Measurements from ENCODE around the gene UFSP1. TPM values are rescaled to one million over a fixed set of nuclear protein-coding genes. Genes with fewer than 3 reads are reported as not detected.

The UFSP1 gene
- total and polyA plus RNA-seq, 2 of the 13 experiments (the other 11 are each of a cell fraction or from before 2014, with no cell fraction given): 0.65 to 3.3 TPM

DNA sequence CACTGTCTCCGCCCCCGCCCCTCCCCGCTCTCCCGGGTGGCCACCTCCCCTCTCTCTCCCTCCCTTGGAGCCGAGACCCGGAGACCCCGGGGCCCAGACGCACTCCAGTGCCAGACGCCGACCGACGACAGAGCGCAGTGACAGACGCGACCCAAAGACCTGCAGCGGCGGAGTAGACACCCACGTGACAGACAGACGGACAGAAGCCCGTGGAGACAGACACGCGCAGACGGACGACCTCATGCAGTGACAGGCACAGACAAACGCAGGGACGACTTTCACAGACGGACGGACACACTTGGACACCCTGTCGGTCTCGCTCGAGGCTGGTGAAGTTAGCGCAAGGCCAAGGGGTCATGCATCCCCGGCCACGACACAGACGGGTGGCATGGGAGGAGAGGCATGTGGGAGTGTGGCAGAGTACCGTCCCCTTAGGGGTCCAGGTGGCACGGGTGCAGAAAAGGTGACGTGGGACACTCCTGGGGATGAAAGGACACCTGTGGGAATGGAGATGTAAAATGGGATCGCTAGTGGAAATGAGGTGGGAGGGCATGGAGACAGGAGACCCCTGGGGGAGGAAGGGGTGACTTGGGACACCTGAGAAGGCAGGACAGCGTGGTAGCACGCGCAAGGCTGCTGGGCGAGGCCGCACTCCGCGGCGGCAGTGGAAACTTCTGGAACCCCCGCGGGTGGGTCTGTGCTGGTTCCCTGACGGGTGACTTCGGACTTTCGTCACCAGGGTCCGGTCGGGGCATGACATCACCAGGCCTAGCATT is 6.6 kb upstream of the UFSP1 start (continued):
- TF ChIP-seq, protein P1, sequence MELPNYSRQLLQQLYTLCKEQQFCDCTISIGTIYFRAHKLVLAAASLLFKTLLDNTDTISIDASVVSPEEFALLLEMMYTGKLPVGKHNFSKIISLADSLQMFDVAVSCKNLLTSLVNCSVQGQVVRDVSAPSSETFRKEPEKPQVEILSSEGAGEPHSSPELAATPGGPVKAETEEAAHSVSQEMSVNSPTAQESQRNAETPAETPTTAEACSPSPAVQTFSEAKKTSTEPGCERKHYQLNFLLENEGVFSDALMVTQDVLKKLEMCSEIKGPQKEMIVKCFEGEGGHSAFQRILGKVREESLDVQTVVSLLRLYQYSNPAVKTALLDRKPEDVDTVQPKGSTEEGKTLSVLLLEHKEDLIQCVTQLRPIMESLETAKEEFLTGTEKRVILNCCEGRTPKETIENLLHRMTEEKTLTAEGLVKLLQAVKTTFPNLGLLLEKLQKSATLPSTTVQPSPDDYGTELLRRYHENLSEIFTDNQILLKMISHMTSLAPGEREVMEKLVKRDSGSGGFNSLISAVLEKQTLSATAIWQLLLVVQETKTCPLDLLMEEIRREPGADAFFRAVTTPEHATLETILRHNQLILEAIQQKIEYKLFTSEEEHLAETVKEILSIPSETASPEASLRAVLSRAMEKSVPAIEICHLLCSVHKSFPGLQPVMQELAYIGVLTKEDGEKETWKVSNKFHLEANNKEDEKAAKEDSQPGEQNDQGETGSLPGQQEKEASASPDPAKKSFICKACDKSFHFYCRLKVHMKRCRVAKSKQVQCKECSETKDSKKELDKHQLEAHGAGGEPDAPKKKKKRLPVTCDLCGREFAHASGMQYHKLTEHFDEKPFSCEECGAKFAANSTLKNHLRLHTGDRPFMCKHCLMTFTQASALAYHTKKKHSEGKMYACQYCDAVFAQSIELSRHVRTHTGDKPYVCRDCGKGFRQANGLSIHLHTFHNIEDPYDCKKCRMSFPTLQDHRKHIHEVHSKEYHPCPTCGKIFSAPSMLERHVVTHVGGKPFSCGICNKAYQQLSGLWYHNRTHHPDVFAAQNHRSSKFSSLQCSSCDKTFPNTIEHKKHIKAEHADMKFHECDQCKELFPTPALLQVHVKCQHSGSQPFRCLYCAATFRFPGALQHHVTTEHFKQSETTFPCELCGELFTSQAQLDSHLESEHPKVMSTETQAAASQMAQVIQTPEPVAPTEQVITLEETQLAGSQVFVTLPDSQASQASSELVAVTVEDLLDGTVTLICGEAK (IDR thresholded peaks at IDR 0.05): no peak
- TF ChIP-seq, protein P1 (CRISPR knock-in tag; IDR thresholded peaks at IDR 0.05): no peak
- TF ChIP-seq SMYD3 (CRISPR knock-in tag; IDR thresholded peaks at IDR 0.05) (no peak), SMAD1 (CRISPR knock-in tag; IDR thresholded peaks at IDR 0.05; ENCODE audit: borderline replicate concordance, low read depth) (no peak), U2AF1 (optimal IDR thresholded peaks at IDR 0.05; ENCODE audit: low read depth, low read length) (no peak), ZNF343 (CRISPR knock-in tag; IDR thresholded peaks at IDR 0.05) (no peak), SRSF9 (IDR thresholded peaks at IDR 0.05; ENCODE audit: borderline replicate concordance, insufficient read depth, low read depth, low read length, poor library complexity, severe bottlenecking) (no peak), ELF1 (CRISPR knock-in tag; IDR thresholded peaks at IDR 0.05) (no peak), FOXM1 (CRISPR knock-in tag; IDR thresholded peaks at IDR 0.05) (no peak), HMGA1 (CRISPR knock-in tag; conservative IDR thresholded peaks at IDR 0.05) (no peak), ZNF781 (CRISPR knock-in tag; IDR thresholded peaks at IDR 0.05; ENCODE audit: borderline replicate concordance, not compliant biosample characterization) (no peak), ZNF792 (CRISPR knock-in tag; IDR thresholded peaks at IDR 0.05) (no peak), ZSCAN25 (CRISPR knock-in tag; IDR thresholded peaks at IDR 0.05) (no peak), ZNF101 (CRISPR knock-in tag; IDR thresholded peaks at IDR 0.05; ENCODE audit: borderline replicate concordance, low read depth) (no peak), ZNF878 (CRISPR knock-in tag; IDR thresholded peaks at IDR 0.05) (no peak), MTF1 (CRISPR knock-in tag; IDR thresholded peaks at IDR 0.05) (no peak), KLF11 (CRISPR knock-in tag; IDR thresholded peaks at IDR 0.05) (no peak)
- TF ChIP-seq, protein P2, sequence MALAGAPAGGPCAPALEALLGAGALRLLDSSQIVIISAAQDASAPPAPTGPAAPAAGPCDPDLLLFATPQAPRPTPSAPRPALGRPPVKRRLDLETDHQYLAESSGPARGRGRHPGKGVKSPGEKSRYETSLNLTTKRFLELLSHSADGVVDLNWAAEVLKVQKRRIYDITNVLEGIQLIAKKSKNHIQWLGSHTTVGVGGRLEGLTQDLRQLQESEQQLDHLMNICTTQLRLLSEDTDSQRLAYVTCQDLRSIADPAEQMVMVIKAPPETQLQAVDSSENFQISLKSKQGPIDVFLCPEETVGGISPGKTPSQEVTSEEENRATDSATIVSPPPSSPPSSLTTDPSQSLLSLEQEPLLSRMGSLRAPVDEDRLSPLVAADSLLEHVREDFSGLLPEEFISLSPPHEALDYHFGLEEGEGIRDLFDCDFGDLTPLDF (CRISPR knock-in tag; IDR thresholded peaks at IDR 0.05): no peak
- TF ChIP-seq, protein P3, sequence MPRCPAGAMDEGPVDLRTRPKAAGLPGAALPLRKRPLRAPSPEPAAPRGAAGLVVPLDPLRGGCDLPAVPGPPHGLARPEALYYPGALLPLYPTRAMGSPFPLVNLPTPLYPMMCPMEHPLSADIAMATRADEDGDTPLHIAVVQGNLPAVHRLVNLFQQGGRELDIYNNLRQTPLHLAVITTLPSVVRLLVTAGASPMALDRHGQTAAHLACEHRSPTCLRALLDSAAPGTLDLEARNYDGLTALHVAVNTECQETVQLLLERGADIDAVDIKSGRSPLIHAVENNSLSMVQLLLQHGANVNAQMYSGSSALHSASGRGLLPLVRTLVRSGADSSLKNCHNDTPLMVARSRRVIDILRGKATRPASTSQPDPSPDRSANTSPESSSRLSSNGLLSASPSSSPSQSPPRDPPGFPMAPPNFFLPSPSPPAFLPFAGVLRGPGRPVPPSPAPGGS (CRISPR knock-in tag; IDR thresholded peaks at IDR 0.05): no peak

All from HepG2 (cell line).